ENCODE measurements around the gene APLP2. TPM values are rescaled to one million over a fixed set of nuclear protein-coding genes. Genes with fewer than 3 reads are reported as not detected.

APLP2 gene
- polyA plus RNA-seq, 1 donor, result 135 TPM

Other genes starting within 250 kb of the APLP2 start
- gene NFRKB, start 174.3 kb upstream of the APLP2 start, polyA plus RNA-seq (ENCODE audit: insufficient read length), result 24.1 TPM
- 5.1 TPM for gene PRDM10, start 67.1 kb upstream of the APLP2 start, polyA plus RNA-seq (ENCODE audit: insufficient read length)
- gene ST14, start 89.9 kb downstream of the APLP2 start, polyA plus RNA-seq (ENCODE audit: insufficient read length), result 0.67 TPM
- gene ZBTB44, start 245.0 kb downstream of the APLP2 start, polyA plus RNA-seq (ENCODE audit: insufficient read length), result 30.1 TPM